PFSK-1 (cell line): ENCODE measurements around the gene WDR64.

Experiments
- FOXP2 ChIP-seq: optimal IDR thresholded peaks from 2 replicates; pipeline ENCODE3; 2011; ENCODE audit warnings: borderline replicate concordance, control low read depth, inconsistent platforms; ENCODE audit not compliant: insufficient read depth; ENCODE audit errors: extremely low read length, extremely low read depth
- POLR2AphosphoS5 ChIP-seq: IDR thresholded peaks from 2 replicates; pipeline ENCODE4 v1.6.1; 2012; ENCODE audit warnings: low read depth, mild to moderate bottlenecking, control low read depth, low read length, moderate library complexity
- SIN3A ChIP-seq: IDR thresholded peaks from 2 replicates; pipeline ENCODE4 v1.6.1; 2012; ENCODE audit warnings: mild to moderate bottlenecking, low read length, moderate library complexity, borderline replicate concordance; ENCODE audit not compliant: insufficient read depth
- TAF1 ChIP-seq: IDR thresholded peaks from 2 replicates; pipeline ENCODE4 v1.6.1; 2012; ENCODE audit warnings: low read length, control low read depth, borderline replicate concordance; ENCODE audit not compliant: insufficient read depth
- TF ChIP-seq, protein P1 (sequence below), 2 experiments: IDR thresholded peaks; 2 replicates each; pipeline versions ENCODE4 v1.6.1 to v1.8.0; 2011 to 2012; ENCODE audit warnings: low read depth in 2 of 2, low read length in 2 of 2, control low read depth in 1 of 2, inconsistent platforms in 1 of 2, mild to moderate bottlenecking in 1 of 2, moderate library complexity in 1 of 2; ENCODE audit not compliant: insufficient read depth in 1 of 2

WDR64 gene

DNA sequence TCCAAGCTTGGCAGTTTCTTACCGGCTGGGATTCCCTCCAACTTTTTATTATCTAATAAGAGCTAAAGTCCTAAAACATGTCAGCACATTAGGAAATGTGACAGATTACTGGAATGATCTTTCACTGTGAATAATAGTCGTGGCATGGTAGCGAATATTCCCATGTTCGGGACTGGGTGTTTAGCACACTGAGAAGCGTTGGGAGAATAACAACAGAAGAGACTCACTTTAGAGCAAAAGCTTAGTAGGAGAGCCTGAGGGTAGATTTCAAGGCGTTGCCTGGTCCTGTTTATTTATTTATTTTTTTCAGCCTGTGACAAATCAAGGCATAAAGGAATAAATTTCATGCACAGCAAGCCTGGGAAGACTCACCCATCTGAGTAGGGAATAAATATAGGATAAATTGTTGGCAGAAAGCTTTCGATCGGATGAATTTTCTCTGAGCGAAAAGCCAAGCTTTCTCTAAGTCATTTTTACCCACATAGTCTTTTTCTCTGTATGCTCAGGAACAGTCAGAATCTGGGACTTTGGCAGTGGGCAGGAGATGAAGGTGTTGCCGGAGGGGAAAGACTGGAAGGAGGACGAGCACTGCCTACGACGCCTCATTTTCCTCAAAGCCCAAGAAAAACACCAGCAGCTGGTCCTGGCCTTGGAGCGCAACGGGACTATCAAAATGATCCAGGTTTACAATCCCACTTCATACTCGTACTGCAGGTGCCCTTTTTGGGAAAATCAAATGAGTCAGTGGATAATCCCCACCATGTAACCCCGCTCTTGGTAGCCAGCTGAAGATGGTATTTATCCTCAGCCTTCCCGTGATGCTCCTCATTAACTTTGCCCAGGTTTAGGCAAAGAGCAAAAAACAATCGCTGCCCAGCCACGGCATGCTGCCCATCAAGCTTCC lies 97.2 kb downstream of the WDR64 start:
- no peak for TF ChIP-seq POLR2AphosphoS5
- TF ChIP-seq TAF1: no peak
- TF ChIP-seq, protein P1, sequence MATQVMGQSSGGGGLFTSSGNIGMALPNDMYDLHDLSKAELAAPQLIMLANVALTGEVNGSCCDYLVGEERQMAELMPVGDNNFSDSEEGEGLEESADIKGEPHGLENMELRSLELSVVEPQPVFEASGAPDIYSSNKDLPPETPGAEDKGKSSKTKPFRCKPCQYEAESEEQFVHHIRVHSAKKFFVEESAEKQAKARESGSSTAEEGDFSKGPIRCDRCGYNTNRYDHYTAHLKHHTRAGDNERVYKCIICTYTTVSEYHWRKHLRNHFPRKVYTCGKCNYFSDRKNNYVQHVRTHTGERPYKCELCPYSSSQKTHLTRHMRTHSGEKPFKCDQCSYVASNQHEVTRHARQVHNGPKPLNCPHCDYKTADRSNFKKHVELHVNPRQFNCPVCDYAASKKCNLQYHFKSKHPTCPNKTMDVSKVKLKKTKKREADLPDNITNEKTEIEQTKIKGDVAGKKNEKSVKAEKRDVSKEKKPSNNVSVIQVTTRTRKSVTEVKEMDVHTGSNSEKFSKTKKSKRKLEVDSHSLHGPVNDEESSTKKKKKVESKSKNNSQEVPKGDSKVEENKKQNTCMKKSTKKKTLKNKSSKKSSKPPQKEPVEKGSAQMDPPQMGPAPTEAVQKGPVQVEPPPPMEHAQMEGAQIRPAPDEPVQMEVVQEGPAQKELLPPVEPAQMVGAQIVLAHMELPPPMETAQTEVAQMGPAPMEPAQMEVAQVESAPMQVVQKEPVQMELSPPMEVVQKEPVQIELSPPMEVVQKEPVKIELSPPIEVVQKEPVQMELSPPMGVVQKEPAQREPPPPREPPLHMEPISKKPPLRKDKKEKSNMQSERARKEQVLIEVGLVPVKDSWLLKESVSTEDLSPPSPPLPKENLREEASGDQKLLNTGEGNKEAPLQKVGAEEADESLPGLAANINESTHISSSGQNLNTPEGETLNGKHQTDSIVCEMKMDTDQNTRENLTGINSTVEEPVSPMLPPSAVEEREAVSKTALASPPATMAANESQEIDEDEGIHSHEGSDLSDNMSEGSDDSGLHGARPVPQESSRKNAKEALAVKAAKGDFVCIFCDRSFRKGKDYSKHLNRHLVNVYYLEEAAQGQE (IDR thresholded peaks at IDR 0.05; ENCODE audit: insufficient read depth in 1 of 2, low read depth in 2 of 2, low read length in 2 of 2): no peak
- no peak for TF ChIP-seq SIN3A
- TF ChIP-seq FOXP2: no peak

DNA sequence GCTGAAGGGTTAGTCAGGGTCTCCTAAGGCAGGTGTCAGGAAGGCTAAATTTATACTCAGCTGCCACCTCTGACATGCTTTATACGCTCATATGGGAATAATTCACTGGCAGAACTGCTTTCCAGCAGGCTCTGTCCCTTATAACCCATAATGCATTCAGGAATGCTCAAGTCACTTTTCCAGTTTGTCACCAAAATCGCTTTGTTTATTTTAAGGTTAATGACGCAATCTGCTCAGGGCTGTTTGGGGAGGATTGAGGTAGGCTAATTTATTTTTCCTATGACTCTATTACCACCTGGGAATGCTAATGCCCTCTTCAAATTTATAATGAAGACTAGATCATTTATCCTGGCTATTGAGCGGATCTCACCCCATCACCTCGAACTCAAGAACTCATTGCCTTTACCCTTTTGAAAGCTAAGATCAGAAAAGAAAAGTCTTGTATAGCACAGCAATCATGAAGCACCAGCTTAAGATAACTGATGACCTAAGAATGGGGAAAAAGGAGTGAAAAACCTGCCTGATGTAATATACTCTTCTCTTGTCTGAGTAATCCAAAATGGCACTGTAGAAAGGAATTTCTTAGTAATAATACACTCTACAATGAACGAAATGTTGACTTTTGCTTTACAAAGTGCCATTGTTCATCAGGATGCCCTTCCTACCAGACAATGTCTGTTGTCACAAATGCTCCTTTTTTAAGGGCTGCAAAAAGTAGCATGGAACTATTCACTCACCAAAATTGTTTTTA lies 98.0 kb downstream of the WDR64 start:
- TF ChIP-seq, protein P1 (IDR thresholded peaks at IDR 0.05; ENCODE audit: insufficient read depth in 1 of 2, low read depth in 2 of 2, low read length in 2 of 2): no peak
- TF ChIP-seq SIN3A (no peak), FOXP2 (no peak), TAF1 (no peak)

DNA sequence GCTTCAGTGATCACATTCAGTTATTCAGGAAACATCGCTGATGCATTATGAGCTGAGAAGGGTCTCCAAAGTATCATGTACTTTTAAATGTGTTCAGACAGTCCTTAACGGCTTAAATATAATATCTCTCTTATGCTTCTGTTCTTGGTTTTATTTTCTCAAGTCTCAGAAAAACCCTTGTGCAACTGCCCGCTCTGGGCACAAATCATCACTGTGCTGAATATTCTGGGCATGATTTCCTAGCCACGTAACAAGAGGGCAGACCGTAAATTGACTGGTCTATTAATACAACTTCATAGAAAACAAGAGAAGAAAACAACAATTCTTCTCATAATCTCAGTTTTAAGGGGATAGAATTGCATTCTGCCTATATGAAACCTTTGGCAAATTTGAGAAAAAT lies 99.4 kb downstream of the WDR64 start:
- no peak for TF ChIP-seq TAF1
- no peak for TF ChIP-seq FOXP2
- no peak for TF ChIP-seq POLR2AphosphoS5

DNA sequence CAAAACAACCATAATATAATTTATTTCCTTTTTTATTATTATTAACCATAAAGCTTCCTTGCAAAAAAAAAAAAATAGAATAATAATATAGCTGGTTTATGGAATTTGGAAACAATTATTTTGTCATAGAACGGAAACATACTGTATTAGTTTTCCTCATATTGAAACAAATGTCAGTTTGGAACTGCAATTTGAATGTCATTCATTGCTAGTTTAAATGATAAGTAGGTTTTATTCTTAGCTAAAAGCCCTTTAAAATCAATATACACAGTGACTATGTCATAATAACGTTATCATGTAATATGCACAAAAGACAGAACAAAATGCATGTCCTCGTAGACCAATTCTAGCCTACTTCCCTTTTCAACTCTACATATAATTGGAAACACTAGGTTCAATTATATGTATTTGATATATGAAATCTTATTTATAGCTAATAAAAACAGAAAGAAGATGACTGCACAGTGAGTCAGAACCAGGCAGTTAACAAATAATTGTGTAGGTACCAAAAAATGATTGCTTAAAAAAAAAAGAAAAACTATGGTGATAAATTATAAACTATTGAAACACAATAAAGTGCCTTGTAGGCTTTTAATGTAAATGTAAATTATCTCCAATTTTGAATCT lies 110.7 kb downstream of the WDR64 start:
- TF ChIP-seq, protein P1 (IDR thresholded peaks at IDR 0.05; ENCODE audit: insufficient read depth in 1 of 2, low read depth in 2 of 2, low read length in 2 of 2): no peak
- TF ChIP-seq TAF1: no peak
- TF ChIP-seq FOXP2: no peak
- TF ChIP-seq SIN3A: no peak

DNA sequence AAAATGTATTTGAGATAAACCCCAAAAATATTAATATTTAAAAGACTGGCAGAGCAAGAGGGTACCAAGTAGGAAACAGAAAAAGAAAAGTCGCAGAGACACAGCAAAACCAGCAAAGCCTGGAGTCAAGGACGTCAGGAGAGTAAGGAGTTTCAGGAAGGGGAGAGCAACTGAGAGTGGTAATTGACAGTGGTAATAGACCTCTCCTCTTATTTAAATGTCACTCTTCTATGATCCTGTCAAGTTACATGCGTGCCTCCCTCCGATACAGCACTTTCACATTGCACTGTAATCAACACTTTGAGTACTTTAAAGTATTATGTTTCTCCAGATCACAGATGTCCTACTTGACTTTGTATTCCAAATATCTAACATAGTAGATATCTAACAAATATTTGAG lies 113.3 kb downstream of the WDR64 start:
- TF ChIP-seq, protein P1 (IDR thresholded peaks at IDR 0.05; ENCODE audit: insufficient read depth in 1 of 2, low read depth in 2 of 2, low read length in 2 of 2): no peak
- TF ChIP-seq SIN3A (no peak), TAF1 (no peak), POLR2AphosphoS5 (no peak), FOXP2 (no peak)
